ENCODE measurements around the gene RPS2. TPM values are rescaled to one million over a fixed set of nuclear protein-coding genes. Genes with fewer than 3 reads are reported as not detected.
"Not testable (repeated sequence)": the region's sequence is repeated elsewhere in the genome, so short reads cannot be mapped to it uniquely, and the experiment has no call there.

The RPS2 gene
- total RNA-seq, 2 donors from 2014 or later = 702 to 834 TPM

DNA sequence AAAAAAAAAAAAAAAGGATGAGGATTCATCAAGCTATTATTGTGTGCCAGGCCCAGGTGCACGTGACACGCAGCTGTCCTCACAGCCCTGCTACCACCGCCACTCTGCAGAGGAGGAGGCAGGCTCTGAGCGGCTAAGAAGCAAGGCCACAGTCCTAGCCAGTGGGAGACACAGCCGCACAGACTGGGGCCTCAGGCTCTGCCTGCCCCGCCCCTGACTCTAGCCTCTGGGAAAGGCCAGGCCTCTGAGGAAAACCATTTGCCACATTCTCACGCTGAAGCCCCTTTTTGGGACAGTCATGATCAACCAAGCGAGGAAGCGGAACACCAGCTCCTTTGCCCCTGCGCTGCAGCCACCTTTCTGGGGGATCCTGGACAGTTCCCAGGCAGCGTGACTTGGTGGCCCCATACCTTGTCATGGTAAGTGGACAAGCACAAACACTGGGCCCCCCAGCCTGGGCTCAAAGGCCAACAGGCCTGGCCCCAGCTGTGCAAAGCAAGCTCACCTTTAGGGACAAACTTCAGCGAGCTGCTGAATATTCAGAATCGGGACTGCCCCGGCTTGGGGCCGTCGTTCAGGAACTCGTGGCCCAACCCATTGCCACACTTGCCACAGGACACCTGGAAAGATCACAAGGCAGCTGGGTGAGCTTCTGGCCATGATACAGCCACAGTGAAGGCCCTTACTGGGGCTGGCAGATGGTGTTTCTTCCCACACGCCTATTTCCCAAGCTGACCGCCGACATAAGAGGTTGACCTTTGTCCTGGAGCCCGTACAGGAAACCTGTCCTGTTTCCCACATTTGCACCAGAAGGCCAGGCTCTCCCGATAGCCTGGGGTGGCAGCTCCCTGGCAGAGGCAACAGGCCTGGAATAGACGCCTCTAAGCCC lies 24.1 kb downstream of the RPS2 start:
- Histone ChIP-seq H3K4me3 (no peak overlapping the region), H3K27me3 (replicated peaks; ENCODE audit: insufficient read depth) (no peaks in the 10 kb centered on the region), H3K36me3 (peaks cover 36% of the 10 kb centered on the region), H3K9me3 (no peaks in the 10 kb centered on the region), H3K27ac (no peak overlapping the region), H3K4me1 (ENCODE audit: control insufficient read depth in 1 of 2, low read depth in 2 of 2) (peaks cover 3 to 13% of the 10 kb centered on the region in 2 donors)
- TF ChIP-seq, protein P1, sequence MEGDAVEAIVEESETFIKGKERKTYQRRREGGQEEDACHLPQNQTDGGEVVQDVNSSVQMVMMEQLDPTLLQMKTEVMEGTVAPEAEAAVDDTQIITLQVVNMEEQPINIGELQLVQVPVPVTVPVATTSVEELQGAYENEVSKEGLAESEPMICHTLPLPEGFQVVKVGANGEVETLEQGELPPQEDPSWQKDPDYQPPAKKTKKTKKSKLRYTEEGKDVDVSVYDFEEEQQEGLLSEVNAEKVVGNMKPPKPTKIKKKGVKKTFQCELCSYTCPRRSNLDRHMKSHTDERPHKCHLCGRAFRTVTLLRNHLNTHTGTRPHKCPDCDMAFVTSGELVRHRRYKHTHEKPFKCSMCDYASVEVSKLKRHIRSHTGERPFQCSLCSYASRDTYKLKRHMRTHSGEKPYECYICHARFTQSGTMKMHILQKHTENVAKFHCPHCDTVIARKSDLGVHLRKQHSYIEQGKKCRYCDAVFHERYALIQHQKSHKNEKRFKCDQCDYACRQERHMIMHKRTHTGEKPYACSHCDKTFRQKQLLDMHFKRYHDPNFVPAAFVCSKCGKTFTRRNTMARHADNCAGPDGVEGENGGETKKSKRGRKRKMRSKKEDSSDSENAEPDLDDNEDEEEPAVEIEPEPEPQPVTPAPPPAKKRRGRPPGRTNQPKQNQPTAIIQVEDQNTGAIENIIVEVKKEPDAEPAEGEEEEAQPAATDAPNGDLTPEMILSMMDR (IDR thresholded peaks at IDR 0.05) = no peak
- ATAC-seq (ENCODE audit: insufficient number of reproducible peaks, low FRiP score, low read depth) (no peak), DNase-seq (ENCODE audit: low spot score) (no peak)

DNA sequence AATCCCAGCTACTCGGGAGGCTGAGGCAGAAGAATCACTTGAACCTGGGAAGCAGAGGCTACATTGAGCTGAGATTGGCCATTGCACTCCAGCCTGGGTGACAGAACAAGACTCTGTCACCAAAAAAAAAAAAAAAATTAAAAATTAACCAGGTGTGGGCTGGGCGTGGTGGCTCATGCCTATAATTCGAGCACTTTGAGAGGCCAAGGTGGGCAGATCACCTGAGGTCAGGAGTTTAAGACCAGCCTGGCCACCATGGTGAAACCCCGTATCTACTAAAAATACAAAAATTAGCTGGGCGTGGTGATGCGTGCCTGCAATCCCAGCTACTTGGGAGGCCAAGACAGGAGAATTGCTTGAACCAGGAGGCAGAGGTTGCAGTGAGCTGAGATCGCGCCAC lies 24.8 kb downstream of the RPS2 start:
- DNase-seq (ENCODE audit: low spot score); H3K9me3 ChIP-seq; H3K27me3 ChIP-seq (replicated peaks; ENCODE audit: insufficient read depth); ATAC-seq (ENCODE audit: insufficient number of reproducible peaks, low FRiP score, low read depth); H3K27ac ChIP-seq; H3K4me3 ChIP-seq: not testable (repeated sequence)
- Histone ChIP-seq H3K4me1 (ENCODE audit: control insufficient read depth in 1 of 2, low read depth in 2 of 2) (peaks cover 3 to 13% of the 10 kb centered on the region in 2 donors), H3K36me3 (peaks cover 36% of the 10 kb centered on the region)

DNA sequence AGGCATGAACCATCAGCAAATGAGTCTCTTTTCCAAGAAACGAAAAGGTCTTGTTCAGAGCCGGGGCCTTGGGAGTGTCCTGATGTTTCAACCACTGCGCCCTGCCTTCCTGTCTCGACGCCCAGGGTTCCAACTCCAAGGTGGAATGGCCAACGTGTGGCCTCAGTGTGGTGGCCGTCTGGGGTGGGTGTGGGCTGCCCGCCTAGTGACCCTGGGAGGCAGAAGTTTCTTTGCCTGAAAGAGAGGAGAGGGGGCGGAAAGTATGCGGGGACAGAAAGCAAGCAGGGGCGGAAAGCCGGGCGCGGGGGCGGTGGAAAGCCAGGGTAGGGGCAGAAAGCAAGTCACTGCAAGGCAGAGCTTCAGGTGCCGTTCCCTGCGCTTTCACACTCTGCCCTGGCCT lies 25.7 kb downstream of the RPS2 start:
- H3K36me3 ChIP-seq = peaks cover 36% of the 10 kb centered on the region
- peaks cover 3 to 13% of the 10 kb centered on the region in 2 donors for H3K4me1 ChIP-seq (ENCODE audit: control insufficient read depth in 1 of 2, low read depth in 2 of 2)
- ATAC-seq (ENCODE audit: insufficient number of reproducible peaks, low FRiP score, low read depth) (no peak), DNase-seq (ENCODE audit: low spot score) (no peak)
- H3K9me3 ChIP-seq = no peaks in the 10 kb centered on the region
- H3K27me3 ChIP-seq (replicated peaks; ENCODE audit: insufficient read depth) = no peaks in the 10 kb centered on the region
- H3K27ac ChIP-seq = no peak overlapping the region
- no peak overlapping the region for H3K4me3 ChIP-seq
- TF ChIP-seq, protein P1 (IDR thresholded peaks at IDR 0.05) = no peak

DNA sequence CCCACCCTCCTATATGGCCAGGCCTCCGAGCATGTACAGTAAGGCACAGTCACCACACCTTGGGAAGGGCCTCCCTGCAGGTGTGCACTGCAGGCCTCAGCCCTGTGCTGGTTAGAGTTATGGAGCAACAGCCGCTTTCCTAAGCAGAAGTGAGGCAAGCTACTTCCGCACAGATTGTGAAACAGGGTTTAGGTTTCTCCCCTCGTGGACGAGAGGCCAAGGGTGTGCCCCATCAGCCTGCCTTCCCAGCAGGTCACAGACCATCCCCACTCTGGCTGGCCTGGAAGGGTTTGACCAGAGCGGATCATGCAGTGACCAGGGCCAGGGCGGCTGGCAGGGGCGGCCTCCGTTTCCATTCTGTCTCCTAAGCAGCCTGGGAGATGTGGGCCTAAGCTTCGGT lies 26.3 kb downstream of the RPS2 start:
- no peak for DNase-seq (ENCODE audit: low spot score)
- TF ChIP-seq, protein P1 (IDR thresholded peaks at IDR 0.05) = no peak

DNA sequence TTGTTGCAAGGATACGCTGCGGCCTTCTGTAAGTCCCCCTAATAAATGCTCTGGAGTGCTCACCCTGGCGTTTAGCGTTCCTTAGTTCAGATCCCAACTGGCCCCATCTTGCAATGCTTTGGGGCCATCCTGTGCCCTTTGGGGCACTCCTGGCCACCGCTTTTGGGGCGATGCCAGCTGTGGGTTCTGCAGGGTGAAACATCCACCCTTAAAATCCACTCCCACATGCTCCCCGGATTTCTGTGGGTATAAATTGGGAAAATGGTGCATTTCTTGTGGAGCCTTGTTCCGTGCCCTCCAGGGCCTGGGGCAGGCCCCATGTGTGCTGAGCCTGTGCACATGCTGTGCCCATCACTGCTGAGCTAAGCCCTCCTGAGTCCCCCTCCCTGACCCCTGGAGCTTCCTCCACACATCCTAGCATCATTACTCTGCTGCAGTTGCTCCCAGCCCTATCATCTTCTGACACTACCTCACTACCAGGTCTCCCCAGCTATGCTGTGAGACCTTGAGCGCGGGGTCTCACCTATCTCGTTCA lies 27.6 kb downstream of the RPS2 start:
- no peak for DNase-seq (ENCODE audit: low spot score)
- Histone ChIP-seq H3K4me3 (no peak overlapping the region), H3K9me3 (no peaks in the 10 kb centered on the region), H3K4me1 (ENCODE audit: control insufficient read depth in 1 of 2, low read depth in 2 of 2) (peaks cover under 1 to 8% of the 10 kb centered on the region in 2 donors), H3K36me3 (peaks cover 36% of the 10 kb centered on the region), H3K27ac (no peak overlapping the region), H3K27me3 (replicated peaks; ENCODE audit: insufficient read depth) (no peaks in the 10 kb centered on the region)
- ATAC-seq (ENCODE audit: insufficient number of reproducible peaks, low FRiP score, low read depth) = no peak
- TF ChIP-seq, protein P1 (IDR thresholded peaks at IDR 0.05) = no peak

More for the DNA sequence above, 26.3 kb downstream of the RPS2 start:
- H3K27me3 ChIP-seq (replicated peaks; ENCODE audit: insufficient read depth) = no peaks in the 10 kb centered on the region
- H3K36me3 ChIP-seq = peaks cover 36% of the 10 kb centered on the region
- peaks cover 3 to 13% of the 10 kb centered on the region in 2 donors for H3K4me1 ChIP-seq (ENCODE audit: control insufficient read depth in 1 of 2, low read depth in 2 of 2)
- H3K27ac ChIP-seq = no peak overlapping the region
- no peaks in the 10 kb centered on the region for H3K9me3 ChIP-seq
- no peak overlapping the region for H3K4me3 ChIP-seq
- no peak for ATAC-seq (ENCODE audit: insufficient number of reproducible peaks, low FRiP score, low read depth)

Measured in thoracic aorta (tissue), 2 donors.